ENCODE results near the gene LMNTD1. TPM values are rescaled to one million over a fixed set of nuclear protein-coding genes. Genes with fewer than 3 reads are reported as not detected.

LMNTD1 gene
- total RNA-seq, 2 donors from 2014 or later = 1.0 TPM; not detected in 1

DNA sequence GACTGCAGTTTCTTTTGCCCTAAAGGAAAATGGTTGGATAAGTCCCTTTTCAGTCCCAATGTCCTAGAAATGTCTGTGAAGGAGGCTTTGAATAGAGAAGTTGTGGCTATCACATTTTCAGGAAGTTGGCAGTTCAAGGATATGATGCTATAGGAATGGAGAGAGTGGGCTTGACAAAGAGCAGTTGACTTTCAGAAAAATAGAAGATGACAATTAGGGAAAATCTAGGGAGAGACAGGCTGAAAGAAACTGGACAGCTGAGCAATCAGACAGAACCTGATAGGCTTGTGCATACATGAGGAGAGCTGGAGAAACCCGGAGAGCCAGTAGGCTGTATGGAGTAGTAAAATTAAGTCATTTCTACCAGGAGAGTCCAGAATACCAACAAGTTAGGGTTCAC lies 50.5 kb downstream of the LMNTD1 start:
- Histone ChIP-seq H3K36me3 (no peaks in the 10 kb centered on the region), H3K27me3 (no peaks in the 10 kb centered on the region), H3K4me1 (no peaks in the 10 kb centered on the region), H3K27ac (no peak overlapping the region), H3K9me3 (no peaks in the 10 kb centered on the region), H3K4me3 (no peak overlapping the region)
- no peak for DNase-seq (ENCODE audit: low spot score)
- TF ChIP-seq, protein P1, sequence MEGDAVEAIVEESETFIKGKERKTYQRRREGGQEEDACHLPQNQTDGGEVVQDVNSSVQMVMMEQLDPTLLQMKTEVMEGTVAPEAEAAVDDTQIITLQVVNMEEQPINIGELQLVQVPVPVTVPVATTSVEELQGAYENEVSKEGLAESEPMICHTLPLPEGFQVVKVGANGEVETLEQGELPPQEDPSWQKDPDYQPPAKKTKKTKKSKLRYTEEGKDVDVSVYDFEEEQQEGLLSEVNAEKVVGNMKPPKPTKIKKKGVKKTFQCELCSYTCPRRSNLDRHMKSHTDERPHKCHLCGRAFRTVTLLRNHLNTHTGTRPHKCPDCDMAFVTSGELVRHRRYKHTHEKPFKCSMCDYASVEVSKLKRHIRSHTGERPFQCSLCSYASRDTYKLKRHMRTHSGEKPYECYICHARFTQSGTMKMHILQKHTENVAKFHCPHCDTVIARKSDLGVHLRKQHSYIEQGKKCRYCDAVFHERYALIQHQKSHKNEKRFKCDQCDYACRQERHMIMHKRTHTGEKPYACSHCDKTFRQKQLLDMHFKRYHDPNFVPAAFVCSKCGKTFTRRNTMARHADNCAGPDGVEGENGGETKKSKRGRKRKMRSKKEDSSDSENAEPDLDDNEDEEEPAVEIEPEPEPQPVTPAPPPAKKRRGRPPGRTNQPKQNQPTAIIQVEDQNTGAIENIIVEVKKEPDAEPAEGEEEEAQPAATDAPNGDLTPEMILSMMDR (IDR thresholded peaks at IDR 0.05) = no peak

DNA sequence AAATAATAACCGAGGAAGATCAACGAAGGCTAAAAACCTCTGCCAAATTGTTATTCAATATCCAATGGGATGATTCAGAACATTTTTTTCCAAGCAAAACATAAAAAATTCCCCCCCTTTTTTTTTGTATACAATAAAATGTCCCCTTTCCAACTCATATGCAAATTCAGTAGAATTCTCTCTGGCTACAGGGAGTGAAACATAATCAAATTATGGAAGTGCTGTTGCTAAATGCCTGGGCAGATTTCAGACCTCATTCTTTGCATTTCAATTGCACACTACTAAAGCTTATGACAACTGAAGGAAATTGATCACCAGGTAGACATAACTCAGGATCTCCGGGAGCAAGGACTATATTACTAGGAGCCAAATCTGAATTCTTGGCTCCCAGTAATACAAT lies 51.0 kb downstream of the LMNTD1 start:
- Histone ChIP-seq H3K36me3 (no peaks in the 10 kb centered on the region), H3K27ac (no peak overlapping the region), H3K27me3 (no peaks in the 10 kb centered on the region), H3K4me3 (no peak overlapping the region), H3K4me1 (no peaks in the 10 kb centered on the region), H3K9me3 (no peaks in the 10 kb centered on the region)
- TF ChIP-seq, protein P1 (IDR thresholded peaks at IDR 0.05) = no peak
- no peak for DNase-seq (ENCODE audit: low spot score)

DNA sequence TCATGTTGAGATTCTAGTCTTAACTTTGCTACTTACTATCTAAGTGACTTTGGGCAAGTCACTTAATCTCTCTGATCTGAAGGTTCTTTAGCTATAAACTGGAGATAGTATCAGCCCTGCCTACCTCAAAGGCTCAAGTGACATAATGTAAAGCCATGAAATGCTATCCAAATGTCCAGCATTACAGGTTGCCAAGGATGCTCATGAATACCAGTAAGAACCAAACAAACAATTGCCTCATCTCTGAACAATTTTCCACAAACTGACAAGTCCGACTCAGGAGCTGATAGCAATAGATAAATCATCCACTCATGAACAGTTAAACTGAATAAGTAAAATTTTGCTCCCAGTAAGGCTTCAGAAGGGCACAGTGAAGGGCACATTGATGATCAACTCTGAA lies 51.5 kb downstream of the LMNTD1 start:
- H3K9me3 ChIP-seq = no peaks in the 10 kb centered on the region
- no peaks in the 10 kb centered on the region for H3K4me1 ChIP-seq
- DNase-seq (ENCODE audit: low spot score) = no peak
- TF ChIP-seq, protein P1 (IDR thresholded peaks at IDR 0.05) = no peak
- H3K27me3 ChIP-seq = no peaks in the 10 kb centered on the region
- no peaks in the 10 kb centered on the region for H3K36me3 ChIP-seq
- no peak overlapping the region for H3K4me3 ChIP-seq
- no peak overlapping the region for H3K27ac ChIP-seq

DNA sequence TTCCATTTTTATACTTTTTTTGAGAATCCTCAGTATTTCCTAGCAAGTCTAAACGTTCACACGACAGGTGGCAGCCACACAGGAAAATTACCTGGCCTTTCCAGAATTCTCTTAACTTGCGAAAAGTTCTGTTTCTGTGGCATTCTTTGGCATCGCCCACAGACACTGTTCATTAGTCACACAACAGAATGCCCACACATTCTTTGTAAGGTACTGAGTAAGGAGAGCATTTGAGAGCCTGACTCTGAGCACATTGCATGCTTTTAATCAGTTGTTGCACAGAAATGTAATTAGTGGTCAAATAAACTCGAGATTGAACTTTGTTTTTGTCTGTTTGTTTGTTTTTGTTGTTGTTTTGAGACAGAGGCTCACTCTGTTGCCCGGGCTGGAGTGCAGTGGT lies 52.4 kb downstream of the LMNTD1 start:
- DNase-seq (ENCODE audit: low spot score) = no peak
- TF ChIP-seq, protein P1 (IDR thresholded peaks at IDR 0.05) = no peak

DNA sequence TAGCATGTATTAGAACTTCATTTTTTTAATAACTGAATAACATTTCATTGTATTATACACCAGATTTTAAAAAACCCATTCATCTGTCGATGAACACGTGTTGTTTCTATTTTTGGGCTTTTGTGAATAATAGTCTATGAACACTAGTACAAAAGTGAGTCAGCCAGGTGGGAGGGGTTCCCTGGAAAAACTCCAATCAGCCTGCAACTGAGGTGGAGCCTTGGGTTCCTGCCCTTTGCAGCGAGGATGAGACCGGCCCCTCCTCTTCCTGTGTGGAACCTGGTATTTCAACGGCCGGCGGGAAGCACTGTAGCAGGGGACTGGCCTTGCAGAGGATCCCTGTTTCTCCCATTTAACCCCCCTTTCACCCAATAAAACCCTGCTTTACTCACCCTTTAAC lies 56.1 kb downstream of the LMNTD1 start:
- Histone ChIP-seq H3K4me1 (no peaks in the 10 kb centered on the region), H3K9me3 (no peaks in the 10 kb centered on the region), H3K27me3 (no peaks in the 10 kb centered on the region), H3K36me3 (no peaks in the 10 kb centered on the region), H3K4me3 (no peak overlapping the region), H3K27ac (no peak overlapping the region)
- no peak for DNase-seq (ENCODE audit: low spot score)
- TF ChIP-seq, protein P1 (IDR thresholded peaks at IDR 0.05) = no peak

More for the DNA sequence above, 52.4 kb downstream of the LMNTD1 start:
- Histone ChIP-seq H3K36me3 (no peaks in the 10 kb centered on the region), H3K9me3 (no peaks in the 10 kb centered on the region), H3K4me3 (no peak overlapping the region), H3K27ac (no peak overlapping the region), H3K4me1 (no peaks in the 10 kb centered on the region), H3K27me3 (no peaks in the 10 kb centered on the region)

DNA sequence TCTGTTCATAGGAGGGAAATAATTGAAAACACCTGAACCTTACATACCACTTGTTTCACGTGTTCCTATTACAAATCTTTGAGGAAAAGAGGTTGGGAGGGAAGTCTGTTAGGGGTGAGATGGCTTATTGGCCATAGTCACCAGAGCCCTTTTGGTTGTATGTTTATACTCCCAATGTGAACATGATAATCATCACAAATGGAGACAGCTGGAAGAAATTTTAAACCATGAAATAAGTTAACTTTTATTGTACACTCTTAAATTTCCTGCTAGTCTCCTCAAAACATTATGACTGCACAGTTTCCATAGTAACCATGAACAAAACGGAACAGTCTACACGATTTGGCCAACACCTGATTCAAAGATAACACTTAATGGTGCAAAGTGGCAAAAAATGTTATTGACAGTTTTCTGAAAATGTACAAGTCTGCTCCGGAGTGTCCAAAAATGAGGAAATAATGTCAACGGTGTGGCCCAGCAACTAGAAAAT lies 56.9 kb downstream of the LMNTD1 start:
- DNase-seq (ENCODE audit: low spot score) = no peak
- Histone ChIP-seq H3K4me1 (no peaks in the 10 kb centered on the region), H3K4me3 (no peak overlapping the region), H3K9me3 (no peaks in the 10 kb centered on the region), H3K27ac (no peak overlapping the region), H3K27me3 (no peaks in the 10 kb centered on the region), H3K36me3 (no peaks in the 10 kb centered on the region)
- TF ChIP-seq, protein P1 (IDR thresholded peaks at IDR 0.05) = no peak

Data from right atrium auricular region (tissue), 2 donors.